IMR-90 (cell line): Measurements from ENCODE around the gene DAB2. TPM values are rescaled to one million over a fixed set of nuclear protein-coding genes. Genes with fewer than 3 reads are reported as not detected.

ENCODE experiments used
- ATAC-seq: fragments of 200-7000 bp; cut with Tn5 transposase; 2 replicates; pipeline ENCODE4 v1.9.1; 2020; ENCODE audit warnings: low read depth, mild to moderate bottlenecking, moderate library complexity
- BruUV-seq: library from RNA; stranded (reverse); fragments of 400-500 nt; replicated peaks from 2 replicates; lab custom pipeline; 2021; lab: Mats Ljungman, UMichigan
- CTCF ChIA-PET: fragments of 300-600 bp; formaldehyde crosslinking; extraction: SDS; loops from one replicate; lab custom pipeline; 2021; ENCODE audit warnings: antibody characterized with exemption; lab: Yijun Ruan, JAX
- POLR2A ChIA-PET: fragments of 300-600 bp; sonication (Branson Sonifier 250); formaldehyde crosslinking; loops from one replicate; lab custom pipeline; 2022; ENCODE audit warnings: antibody characterized with exemption; ENCODE audit not compliant: unreplicated experiment; lab: Charles Lee
- DNase-seq: peaks from one replicate; pipeline ENCODE4 v3.0.0; 2013
- H2AFZ ChIP-seq: replicated peaks from 2 replicates; pipeline ENCODE3; 2013; ENCODE audit warnings: low read length, mild to moderate bottlenecking; ENCODE audit not compliant: poor library complexity
- H2AK5ac ChIP-seq: 2 replicates; pipeline ENCODE4 v1.6.1; 2013; ENCODE audit warnings: low read depth, low read length, inconsistent platforms
- H2AK9ac ChIP-seq: replicated peaks from 2 replicates; pipeline ENCODE3; 2013; ENCODE audit warnings: mild to moderate bottlenecking, low read depth, low read length, moderate library complexity; ENCODE audit not compliant: poor library complexity
- H2BK120ac ChIP-seq: 2 replicates; pipeline ENCODE4 v1.6.1; 2013; ENCODE audit warnings: low read depth, low read length, inconsistent platforms
- H2BK15ac ChIP-seq: 3 replicates; pipeline ENCODE4 v1.6.1; 2013; ENCODE audit warnings: low read depth, low read length, inconsistent platforms
- H2BK20ac ChIP-seq: 2 replicates; pipeline ENCODE4 v1.6.1; 2013; ENCODE audit warnings: low read depth, mild to moderate bottlenecking, inconsistent platforms, low read length, moderate library complexity
- H2BK5ac ChIP-seq: 2 replicates; pipeline ENCODE4 v1.6.1; 2013; ENCODE audit warnings: mild to moderate bottlenecking, low read depth, low read length, inconsistent platforms; ENCODE audit not compliant: poor library complexity, severe bottlenecking
- H3K14ac ChIP-seq: replicated peaks from 2 replicates; pipeline ENCODE4 v1.6.1; 2013; ENCODE audit warnings: low read depth, low read length, inconsistent platforms
- H3K18ac ChIP-seq: 2 replicates; pipeline ENCODE4 v1.6.1; 2013; ENCODE audit warnings: low read depth, low read length, control low read depth
- H3K23ac ChIP-seq: 2 replicates; pipeline ENCODE4 v1.6.1; 2013; ENCODE audit warnings: low read depth, low read length, inconsistent platforms
- H3K27ac ChIP-seq: 2 replicates; pipeline ENCODE4 v1.5.1; 2013; ENCODE audit warnings: mild to moderate bottlenecking, control low read depth, low read length; ENCODE audit not compliant: insufficient read depth
- H3K27me3 ChIP-seq: 2 replicates; pipeline ENCODE4 v1.6.1; 2013; ENCODE audit warnings: low read length; ENCODE audit not compliant: control insufficient read depth, insufficient read depth
- H3K36me3 ChIP-seq: 2 replicates; pipeline ENCODE4 v1.6.1; 2013; ENCODE audit warnings: low read length, mixed read lengths; ENCODE audit not compliant: control insufficient read depth, insufficient read depth
- H3K4ac ChIP-seq: 2 replicates; pipeline ENCODE4 v1.6.1; 2013; ENCODE audit warnings: low read depth, low read length, inconsistent platforms
- H3K4me1 ChIP-seq: 2 replicates; pipeline ENCODE4 v1.6.1; 2013; ENCODE audit warnings: low read length, mixed read lengths; ENCODE audit not compliant: control insufficient read depth, insufficient read depth
- H3K4me2 ChIP-seq: 2 replicates; pipeline ENCODE4 v1.6.1; 2013; ENCODE audit warnings: low read depth, mild to moderate bottlenecking, control low read depth, low read length, moderate library complexity
- H3K4me3 ChIP-seq: 2 replicates; pipeline ENCODE4 v1.5.1; 2013; ENCODE audit warnings: low read depth, mild to moderate bottlenecking, control low read depth, low read length, moderate library complexity; ENCODE audit not compliant: insufficient read depth
- H3K56ac ChIP-seq: 2 replicates; pipeline ENCODE4 v1.6.1; 2013; ENCODE audit warnings: low read length, inconsistent platforms; ENCODE audit not compliant: insufficient read depth; ENCODE audit errors: extremely low read depth
- H3K79me1 ChIP-seq, 2 experiments: 2 replicates each; pipeline ENCODE4 v1.6.1; 2013; ENCODE audit warnings: low read length in 2 of 2, inconsistent platforms in 1 of 2, low read depth in 1 of 2
- H3K9ac ChIP-seq: 2 replicates; pipeline ENCODE4 v1.6.1; 2013; ENCODE audit warnings: low read depth, low read length, control low read depth
- H3K9me1 ChIP-seq: 2 replicates; pipeline ENCODE4 v1.6.1; 2013; ENCODE audit warnings: low read length, inconsistent platforms; ENCODE audit not compliant: insufficient read depth
- H3K9me3 ChIP-seq: 2 replicates; pipeline ENCODE4 v1.6.1; 2013; ENCODE audit warnings: low read length; ENCODE audit not compliant: control insufficient read depth, insufficient read depth
- H4K20me1 ChIP-seq: 2 replicates; pipeline ENCODE4 v1.6.1; 2013; ENCODE audit warnings: low read length, inconsistent platforms; ENCODE audit not compliant: insufficient read depth
- H4K5ac ChIP-seq: 2 replicates; pipeline ENCODE4 v1.6.1; 2013; ENCODE audit warnings: mild to moderate bottlenecking, low read depth, low read length, control low read depth
- H4K8ac ChIP-seq, 2 experiments: 2 replicates each; pipeline ENCODE4 v1.6.1; 2013; ENCODE audit warnings: low read depth in 2 of 2, low read length in 2 of 2, control low read depth in 1 of 2, inconsistent platforms in 1 of 2
- H4K91ac ChIP-seq: 2 replicates; pipeline ENCODE4 v1.6.1; 2013; ENCODE audit warnings: low read depth, low read length, inconsistent platforms; ENCODE audit not compliant: insufficient read depth
- BHLHE40 ChIP-seq: fragments of 150-350 bp; IDR thresholded peaks from 2 replicates; pipeline ENCODE4 v1.6.1; 2016; ENCODE audit warnings: mild to moderate bottlenecking, low read depth, low read length
- FOS ChIP-seq: fragments of 150-350 bp; IDR thresholded peaks from 2 replicates; pipeline ENCODE4 v1.6.1; 2016; ENCODE audit warnings: low read depth, low read length
- MAZ ChIP-seq: IDR thresholded peaks from 2 replicates; pipeline ENCODE4 v1.6.1; 2012; ENCODE audit warnings: low read depth, mild to moderate bottlenecking, low read length, improper control_type of control experiment, moderate library complexity, borderline replicate concordance
- NFE2L2 ChIP-seq: fragments of 150-350 bp; IDR thresholded peaks from 2 replicates; pipeline ENCODE4 v1.6.1; 2016; ENCODE audit warnings: low read depth, mild to moderate bottlenecking, low read length
- RAD21 ChIP-seq: IDR thresholded peaks from 2 replicates; pipeline ENCODE4 v1.6.1; 2012; ENCODE audit warnings: low read length, improper control_type of control experiment
- RFX5 ChIP-seq: IDR thresholded peaks from 2 replicates; pipeline ENCODE4 v1.8.0; 2012; ENCODE audit warnings: low read depth, mild to moderate bottlenecking, low read length, moderate library complexity
- WGBS, 2 experiments: methylation state at CpG; one replicate each; pipeline versions ENCODE4 v1.1.5 to v1.1.7; 2013; ENCODE audit warnings: missing lambda C conversion rate in 2 of 2; ENCODE audit not compliant: insufficient read length in 1 of 2; ENCODE audit errors: extremely low coverage in 2 of 2; 5-methylcytosine and 5-hydroxymethylcytosine counted together
- dilution Hi-C: fragments of 300-500 bp; cut with HindIII; formaldehyde crosslinking; loops from one replicate; pipeline ENCODE4 v1.14.3; 2018; ENCODE audit warnings: low sequenced_read_pairs; ENCODE audit not compliant: unreplicated experiment
- in situ Hi-C: fragments of 300-500 bp; cut with MboI; formaldehyde crosslinking; loops from 3 replicates; pipeline ENCODE4 v1.14.3; 2019; ENCODE audit warnings: low sequenced_read_pairs, inconsistent platforms, mixed read lengths
- intact Hi-C: fragments of 100-400 bp; cut with micrococcal nuclease; formaldehyde crosslinking; loops from 2 replicates; pipeline ENCODE4 v1.10.0; 2022
- polyA plus RNA-seq, 3 experiments: library from polyadenylated mRNA; depleted of rRNA; stranded (reverse); fragments of >200 nt; gene quantifications; 2 replicates each; pipeline ENCODE4 v1.2.3, GENCODE V29; 2012; ENCODE audit warnings: low replicate concordance in 1 of 3
- total RNA-seq: library from RNA; depleted of rRNA; stranded (reverse); fragments of >200 nt; gene quantifications from 2 replicates; pipeline ENCODE4 v1.2.3, GENCODE V29; 2012
- TF ChIP-seq, protein P1 (sequence below): conservative IDR thresholded peaks from 2 replicates; pipeline ENCODE4 v1.5.1; 2012; ENCODE audit warnings: mild to moderate bottlenecking, low read depth, low read length, improper control_type of control experiment
- TF ChIP-seq, protein P2 (sequence below): fragments of 150-350 bp; IDR thresholded peaks from 2 replicates; pipeline ENCODE4 v1.6.1; 2016; ENCODE audit warnings: low read depth, mild to moderate bottlenecking, low read length, moderate library complexity, borderline replicate concordance

DAB2 gene
- total and polyA plus RNA-seq, 2 of the 4 experiments (the other 2 are of a cell fraction) = 50.0 to 101 TPM

DNA sequence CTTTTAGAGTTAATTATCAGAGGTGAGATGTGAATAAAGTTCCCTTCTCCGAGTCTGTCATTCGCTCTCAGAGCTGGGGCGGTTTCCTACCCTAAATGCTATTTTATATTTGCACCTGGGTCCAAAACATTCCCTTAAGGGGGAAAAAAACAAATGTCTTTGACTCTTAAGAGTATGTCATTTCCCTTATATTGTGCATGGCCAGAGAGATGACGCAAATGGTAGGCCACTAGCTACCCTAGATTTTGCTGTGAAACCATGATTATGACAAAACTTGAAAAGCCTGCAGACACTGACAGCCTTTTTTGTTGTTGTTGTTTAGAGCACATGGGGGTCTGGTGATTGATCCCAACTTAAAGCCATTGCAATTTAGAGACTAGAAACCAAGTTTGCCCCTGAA, 12.8 kb downstream of the DAB2 start:
- no peak overlapping the region for H3K4ac ChIP-seq
- H2BK20ac ChIP-seq = no peak overlapping the region
- dilution Hi-C loops = no loop called here
- DNase-seq = no peak
- no peak overlapping the region for H3K56ac ChIP-seq
- no peak overlapping the region for H4K91ac ChIP-seq
- H3K4me3 ChIP-seq = no peak overlapping the region
- no peak overlapping the region for H3K27ac ChIP-seq
- no peak overlapping the region for H2BK15ac ChIP-seq
- TF ChIP-seq FOS (no peak), RFX5 (no peak), BHLHE40 (no peak), NFE2L2 (no peak), RAD21 (no peak), MAZ (no peak)
- TF ChIP-seq, protein P1, sequence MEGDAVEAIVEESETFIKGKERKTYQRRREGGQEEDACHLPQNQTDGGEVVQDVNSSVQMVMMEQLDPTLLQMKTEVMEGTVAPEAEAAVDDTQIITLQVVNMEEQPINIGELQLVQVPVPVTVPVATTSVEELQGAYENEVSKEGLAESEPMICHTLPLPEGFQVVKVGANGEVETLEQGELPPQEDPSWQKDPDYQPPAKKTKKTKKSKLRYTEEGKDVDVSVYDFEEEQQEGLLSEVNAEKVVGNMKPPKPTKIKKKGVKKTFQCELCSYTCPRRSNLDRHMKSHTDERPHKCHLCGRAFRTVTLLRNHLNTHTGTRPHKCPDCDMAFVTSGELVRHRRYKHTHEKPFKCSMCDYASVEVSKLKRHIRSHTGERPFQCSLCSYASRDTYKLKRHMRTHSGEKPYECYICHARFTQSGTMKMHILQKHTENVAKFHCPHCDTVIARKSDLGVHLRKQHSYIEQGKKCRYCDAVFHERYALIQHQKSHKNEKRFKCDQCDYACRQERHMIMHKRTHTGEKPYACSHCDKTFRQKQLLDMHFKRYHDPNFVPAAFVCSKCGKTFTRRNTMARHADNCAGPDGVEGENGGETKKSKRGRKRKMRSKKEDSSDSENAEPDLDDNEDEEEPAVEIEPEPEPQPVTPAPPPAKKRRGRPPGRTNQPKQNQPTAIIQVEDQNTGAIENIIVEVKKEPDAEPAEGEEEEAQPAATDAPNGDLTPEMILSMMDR = no peak
- TF ChIP-seq, protein P2, sequence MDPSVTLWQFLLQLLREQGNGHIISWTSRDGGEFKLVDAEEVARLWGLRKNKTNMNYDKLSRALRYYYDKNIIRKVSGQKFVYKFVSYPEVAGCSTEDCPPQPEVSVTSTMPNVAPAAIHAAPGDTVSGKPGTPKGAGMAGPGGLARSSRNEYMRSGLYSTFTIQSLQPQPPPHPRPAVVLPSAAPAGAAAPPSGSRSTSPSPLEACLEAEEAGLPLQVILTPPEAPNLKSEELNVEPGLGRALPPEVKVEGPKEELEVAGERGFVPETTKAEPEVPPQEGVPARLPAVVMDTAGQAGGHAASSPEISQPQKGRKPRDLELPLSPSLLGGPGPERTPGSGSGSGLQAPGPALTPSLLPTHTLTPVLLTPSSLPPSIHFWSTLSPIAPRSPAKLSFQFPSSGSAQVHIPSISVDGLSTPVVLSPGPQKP = no peak
- H2AK5ac ChIP-seq = no peak overlapping the region
- peaks cover 15 to 81% of the 10 kb centered on the region in 2 experiments for H3K79me1 ChIP-seq
- H2AK9ac ChIP-seq = no peak overlapping the region
- no peaks in the 10 kb centered on the region for H3K27me3 ChIP-seq
- peaks cover 14% of the 10 kb centered on the region for H3K36me3 ChIP-seq
- H3K9me1 ChIP-seq = peaks cover 17% of the 10 kb centered on the region
- no TSS peak for BruUV-seq
- no peaks in the 10 kb centered on the region for H3K9me3 ChIP-seq
- peaks cover 79% of the 10 kb centered on the region for H4K20me1 ChIP-seq
- ChIA-PET CTCF (no interaction called here), POLR2A (interaction anchor here (0.8 kb wide), 1 partner anchor 43 kb away, joined by 3 read pairs; no protein-coding TSS in a partner anchor)
- H4K8ac ChIP-seq = no peak overlapping the region
- WGBS, 2 experiments = no CpG with 5 or more reads among the region's 4 CpGs
- no peak overlapping the region for H2AFZ ChIP-seq
- no peak for ATAC-seq
- H3K4me2 ChIP-seq = no peak overlapping the region
- H3K9ac ChIP-seq = no peak overlapping the region
- H3K23ac ChIP-seq = no peak overlapping the region
- H2BK120ac ChIP-seq = no peak overlapping the region
- peak overlapping the region; percentile 59 for H2BK5ac ChIP-seq
- intact Hi-C loops = no loop called here
- H3K14ac ChIP-seq = no peak overlapping the region
- no peak overlapping the region; the same call in 1 of the 2 replicates for H3K18ac ChIP-seq
- H3K4me1 ChIP-seq = peaks cover 34% of the 10 kb centered on the region
- in situ Hi-C loops = no loop called here
- H4K5ac ChIP-seq = no peak overlapping the region
